Measurements from ENCODE around the gene NUTF2.
"Not testable (repeated sequence)": the region's sequence is repeated elsewhere in the genome, so short reads cannot be mapped to it uniquely, and the experiment has no call there.

Gene NUTF2

GRCh38 chr16:67834242-67834614, 12.5 kb upstream of the NUTF2 start:
- Histone ChIP-seq H3K9ac (peak overlapping the region; percentile 94), H3K4me1 (peaks cover 29% of the 10 kb centered on the region)

DNA sequence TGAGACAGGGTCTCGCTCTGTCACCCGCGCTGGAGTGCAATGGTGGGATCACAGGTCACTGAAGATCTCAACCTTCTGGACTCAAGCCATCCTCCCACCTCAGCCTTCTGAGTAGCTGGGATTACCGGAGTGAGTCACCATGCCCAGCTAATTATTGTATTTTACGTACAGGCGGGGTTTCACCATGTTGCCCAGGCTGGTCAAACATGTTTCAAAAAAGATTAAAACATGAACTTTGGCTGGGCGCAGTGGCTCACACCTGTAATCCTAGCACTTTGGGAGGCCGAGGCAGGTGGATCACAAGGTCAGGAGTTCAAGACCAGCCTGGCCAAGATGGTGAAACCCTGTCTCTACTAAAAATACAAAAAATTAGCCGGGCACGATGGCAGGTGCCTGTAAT, 9.5 kb upstream of the NUTF2 start:
- not testable (repeated sequence) for H3K36me3 ChIP-seq, H4K20me1 ChIP-seq, H3K9ac ChIP-seq, H3K27ac ChIP-seq, H3K9me3 ChIP-seq, H3K4me2 ChIP-seq, H3K4me3 ChIP-seq, H3K27me3 ChIP-seq
- H3K4me1 ChIP-seq = peaks cover 23% of the 10 kb centered on the region

More at GRCh38 chr16:67834242-67834614, 12.5 kb upstream of the NUTF2 start:
- Histone ChIP-seq H3K27ac (peak overlapping the region; percentile 89), H4K20me1 (no peaks in the 10 kb centered on the region), H3K4me3 (peak overlapping the region; percentile 81), H3K27me3 (no peaks in the 10 kb centered on the region), H3K36me3 (peaks cover 33% of the 10 kb centered on the region), H3K4me2 (peak overlapping the region; percentile 90), H3K9me3 (no peaks in the 10 kb centered on the region)
- no peak for TF ChIP-seq Cebpa-rat (IDR thresholded peaks at IDR 0.05)

DNA sequence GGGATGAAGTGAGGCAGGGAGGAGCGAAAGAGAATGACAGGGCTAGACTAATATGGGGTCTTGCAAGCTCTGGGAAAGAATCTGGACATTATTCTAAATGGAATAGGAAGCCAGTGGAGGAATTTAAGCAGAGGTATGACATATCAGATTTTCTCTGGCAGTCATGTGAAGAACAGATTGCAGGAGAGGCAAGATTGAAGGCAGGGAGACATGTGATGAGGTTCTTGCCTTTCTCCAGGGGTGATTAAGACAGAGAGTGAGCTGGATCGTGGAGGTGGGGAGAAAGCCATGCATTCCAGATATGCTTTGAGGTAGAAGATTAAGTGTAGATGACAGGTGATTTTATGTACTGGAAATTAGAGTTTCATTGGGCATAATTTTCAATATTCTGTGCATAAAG, 8.9 kb upstream of the NUTF2 start:
- Histone ChIP-seq H4K20me1 (peaks cover 2% of the 10 kb centered on the region), H3K27me3 (no peaks in the 10 kb centered on the region), H3K4me3 (no peak overlapping the region), H3K9ac (no peak overlapping the region), H3K4me1 (peaks cover 17% of the 10 kb centered on the region), H3K27ac (no peak overlapping the region), H3K36me3 (no peaks in the 10 kb centered on the region), H3K9me3 (no peaks in the 10 kb centered on the region), H3K4me2 (no peak overlapping the region)
- no peak for TF ChIP-seq Cebpa-rat (IDR thresholded peaks at IDR 0.05)

- Histone ChIP-seq H3K27ac (peak overlapping the region; percentile 95; the same call in 1 of the 2 replicates), H3K9me3 (no peaks in the 10 kb centered on the region), H4K20me1 (peaks cover 32% of the 10 kb centered on the region), H3K4me2 (peak overlapping the region; percentile 37), H3K27me3 (no peaks in the 10 kb centered on the region), H3K9ac (peak overlapping the region; percentile 99), H3K4me3 (peak overlapping the region; percentile 87; the same call in 1 of the 2 replicates), H3K36me3 (no peaks in the 10 kb centered on the region), H3K4me1 (peaks cover 38% of the 10 kb centered on the region)
- no peak for TF ChIP-seq Cebpa-rat (IDR thresholded peaks at IDR 0.05)
Measured at GRCh38 chr16:67841198-67841815, 5.4 kb upstream of the NUTF2 start.

DNA sequence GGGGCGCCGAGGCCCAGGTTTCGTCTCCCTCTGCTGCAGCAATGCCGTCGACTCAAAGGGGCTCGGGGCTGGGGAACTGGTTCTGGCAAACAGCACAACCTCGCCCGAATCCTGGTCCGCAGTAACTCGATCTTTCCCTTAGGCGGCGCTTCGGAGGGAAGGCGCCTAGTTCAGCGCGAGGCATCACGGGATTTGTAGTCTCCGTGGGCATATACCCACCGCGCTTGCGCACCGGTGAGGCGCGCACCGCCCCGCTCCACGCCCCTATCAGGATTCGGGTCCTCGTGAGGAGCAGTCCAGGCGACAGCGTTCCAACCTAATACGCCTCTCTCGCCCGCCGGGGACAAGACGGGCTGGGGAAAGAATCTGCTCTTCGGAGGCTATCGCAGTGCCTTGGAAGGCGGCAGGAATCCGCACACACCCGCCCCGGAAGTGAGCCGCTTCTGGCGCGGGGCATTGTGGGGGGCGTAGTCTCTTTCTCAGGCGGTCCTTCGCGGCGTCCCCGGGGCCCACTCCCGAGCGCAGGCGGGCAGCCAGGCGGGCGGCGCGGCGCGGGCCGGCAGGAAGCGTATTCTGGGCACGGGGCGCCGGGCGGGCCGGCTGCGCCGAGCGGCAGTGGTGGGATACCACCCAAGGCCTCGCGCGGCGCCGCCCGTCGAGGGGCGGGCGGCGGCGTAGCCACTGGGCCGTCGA, 4.8 kb upstream of the NUTF2 start, which contains the start of gene THAP11:
THAP11 (plus strand) TSS at position 505 of the 693 bp plus-strand sequence. CDS start 235 bp downstream, outside the sequence.
- Histone ChIP-seq H3K4me3 (peak within 1 kb of the TSS; percentile 87), H3K9ac (peak within 1 kb of the TSS; percentile 99), H3K4me2 (peak within 1 kb of the TSS; percentile 95), H4K20me1 (peaks cover 32% of the 10 kb centered on the region), H3K4me1 (peaks cover 38% of the 10 kb centered on the region), H3K27me3 (no peaks in the 10 kb centered on the region), H3K9me3 (no peaks in the 10 kb centered on the region), H3K36me3 (no peaks in the 10 kb centered on the region), H3K27ac (peak within 1 kb of the TSS; percentile 95)
- TF ChIP-seq Cebpa-rat (IDR thresholded peaks at IDR 0.05) = no peak

GRCh38 chr16:67842509-67843342, 4.0 kb upstream of the NUTF2 start:
- Histone ChIP-seq H3K9ac (peak overlapping the region; percentile 99), H3K27ac (peak overlapping the region; percentile 95), H3K27me3 (no peaks in the 10 kb centered on the region), H3K4me1 (peaks cover 40% of the 10 kb centered on the region), H4K20me1 (peaks cover 39% of the 10 kb centered on the region), H3K4me2 (peak overlapping the region; percentile 95), H3K4me3 (peak overlapping the region; percentile 87), H3K36me3 (no peaks in the 10 kb centered on the region), H3K9me3 (no peaks in the 10 kb centered on the region)
- no peak for TF ChIP-seq Cebpa-rat (IDR thresholded peaks at IDR 0.05)

DNA sequence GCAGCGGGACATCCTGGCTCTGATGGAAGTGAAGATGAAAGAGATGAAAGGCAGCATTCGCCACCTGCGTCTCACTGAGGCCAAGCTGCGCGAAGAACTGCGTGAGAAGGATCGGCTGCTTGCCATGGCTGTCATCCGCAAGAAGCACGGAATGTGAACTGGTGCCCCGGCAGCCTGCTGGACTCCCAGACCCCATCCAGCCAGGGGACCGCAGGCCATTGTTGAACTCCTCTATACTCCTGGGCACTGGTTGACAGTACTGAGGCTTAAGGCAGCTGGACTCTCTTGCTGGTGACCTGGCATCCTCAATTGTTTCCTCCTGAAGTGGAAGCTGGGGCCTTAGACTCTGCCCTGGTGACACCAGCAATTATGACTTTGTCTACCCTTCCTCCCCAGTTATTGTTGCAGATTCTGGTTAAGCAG, 3.4 kb upstream of the NUTF2 start:
- H3K4me3 ChIP-seq = peak overlapping the region; percentile 87
- peak overlapping the region; percentile 99 for H3K9ac ChIP-seq
- H3K27me3 ChIP-seq = no peaks in the 10 kb centered on the region
- H3K4me2 ChIP-seq = peak overlapping the region; percentile 95
- no peak for TF ChIP-seq Cebpa-rat (IDR thresholded peaks at IDR 0.05)
- H3K27ac ChIP-seq = peak overlapping the region; percentile 95
- H3K9me3 ChIP-seq = no peaks in the 10 kb centered on the region
- H4K20me1 ChIP-seq = peaks cover 46% of the 10 kb centered on the region
- H3K4me1 ChIP-seq = peaks cover 46% of the 10 kb centered on the region
- H3K36me3 ChIP-seq = no peaks in the 10 kb centered on the region

DNA sequence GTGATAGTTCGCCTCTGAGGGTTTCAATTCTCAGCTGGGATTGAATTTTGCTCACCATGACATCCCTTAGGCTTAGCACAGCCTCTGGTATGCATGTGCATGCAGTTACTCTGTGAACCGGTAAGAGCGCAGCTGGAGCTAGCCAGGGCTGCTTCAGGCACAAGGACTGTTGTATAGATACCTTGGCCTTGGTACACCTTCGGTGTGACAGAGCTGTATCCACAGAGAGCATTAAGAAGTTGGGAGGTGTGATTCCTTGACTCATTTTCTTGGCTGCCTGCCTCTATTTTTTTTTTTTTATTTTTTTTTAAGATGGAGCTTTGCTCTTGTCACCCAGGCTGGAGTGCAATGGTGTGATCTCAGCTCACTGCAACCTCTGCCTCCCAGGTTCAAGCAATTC, 2.2 kb upstream of the NUTF2 start:
- Histone ChIP-seq H3K9ac (peak overlapping the region; percentile 99), H3K27ac (peak overlapping the region; percentile 96; the same call in 1 of the 2 replicates), H3K4me2 (peak overlapping the region; percentile 95), H3K36me3 (peaks cover 10% of the 10 kb centered on the region), H3K4me1 (peaks cover 56% of the 10 kb centered on the region), H3K4me3 (peak overlapping the region; percentile 87; the same call in 1 of the 2 replicates), H3K9me3 (no peaks in the 10 kb centered on the region), H4K20me1 (peaks cover 57% of the 10 kb centered on the region), H3K27me3 (no peaks in the 10 kb centered on the region)
- TF ChIP-seq Cebpa-rat (IDR thresholded peaks at IDR 0.05) = no peak

GRCh38 chr16:67845291-67846062, 1.3 kb upstream of the NUTF2 start:
- H4K20me1 ChIP-seq = peaks cover 67% of the 10 kb centered on the region
- H3K27ac ChIP-seq = peak overlapping the region; percentile 96
- H3K27me3 ChIP-seq = no peaks in the 10 kb centered on the region
- H3K4me1 ChIP-seq = peaks cover 56% of the 10 kb centered on the region
- H3K9me3 ChIP-seq = no peaks in the 10 kb centered on the region
- peaks cover 20% of the 10 kb centered on the region for H3K36me3 ChIP-seq
- H3K9ac ChIP-seq = peak overlapping the region; percentile 99
- H3K4me2 ChIP-seq = peak overlapping the region; percentile 95
- no peak for TF ChIP-seq Cebpa-rat (IDR thresholded peaks at IDR 0.05)
- peak overlapping the region; percentile 100 for H3K4me3 ChIP-seq

Data from BLaER1 (cell line).